ENCODE data around the gene TRIM8. TPM values are rescaled to one million over a fixed set of nuclear protein-coding genes. Genes with fewer than 3 reads are reported as not detected.

The TRIM8 gene
- total RNA-seq, 1 donor from 2014 or later = 129 TPM

- DNase-seq (ENCODE audit: low spot score) = no peak
Measured at GRCh38 chr10:102701272-102701671, 57.0 kb downstream of the TRIM8 start.

GRCh38 chr10:102701796-102702195 is 57.5 kb downstream of the TRIM8 start:
- no peak for DNase-seq (ENCODE audit: low spot score)

- no peak for DNase-seq (ENCODE audit: low spot score)
Measured at GRCh38 chr10:102702742-102703141, 58.5 kb downstream of the TRIM8 start.

- DNase-seq (ENCODE audit: low spot score) = no peak
Measured at GRCh38 chr10:102704915-102705314, 60.6 kb downstream of the TRIM8 start.

GRCh38 chr10:102705531-102705930 is 61.3 kb downstream of the TRIM8 start:
- DNase-seq (ENCODE audit: low spot score) = no peak

Other genes starting within 250 kb of the TRIM8 start
- gene NFKB2, start 248.8 kb upstream of the TRIM8 start, total RNA-seq = 42.2 TPM
- 106 TPM for gene PSD, start 225.7 kb upstream of the TRIM8 start, total RNA-seq
- 29.3 TPM for gene FBXL15, start 223.6 kb upstream of the TRIM8 start, total RNA-seq
- 63.2 TPM for gene CUEDC2, start 211.9 kb upstream of the TRIM8 start, total RNA-seq
- gene C10orf95, start 192.9 kb upstream of the TRIM8 start, total RNA-seq = 0.46 TPM
- 96.4 TPM for gene ACTR1A, start 141.8 kb upstream of the TRIM8 start, total RNA-seq
- gene SUFU, start 140.5 kb upstream of the TRIM8 start, total RNA-seq = 18.3 TPM
- gene ARL3, start 69.9 kb downstream of the TRIM8 start, total RNA-seq = 11.1 TPM
- gene SFXN2, start 70.2 kb downstream of the TRIM8 start, total RNA-seq = 6.4 TPM
- gene WBP1L, start 99.5 kb downstream of the TRIM8 start, total RNA-seq = 58.1 TPM
- 7.3 TPM for gene CYP17A1, start 192.9 kb downstream of the TRIM8 start, total RNA-seq
- 29.8 TPM for gene BORCS7, start 209.8 kb downstream of the TRIM8 start, total RNA-seq
- 5.4 TPM for gene AS3MT, start 225.0 kb downstream of the TRIM8 start, total RNA-seq